WTC11 (cell line): ENCODE measurements around the gene CHMP1A. TPM values are rescaled to one million over a fixed set of nuclear protein-coding genes. Genes with fewer than 3 reads are reported as not detected.

Experiments
- ATAC-seq: fragments of 200-7000 bp; cut with Tn5 transposase; 2 replicates; pipeline ENCODE4 v1.10.0; 2021; ENCODE audit warnings: mild to moderate bottlenecking, moderate library complexity
- CTCF ChIA-PET: fragments of 300-600 bp; sonication (Branson Sonifier 250); formaldehyde crosslinking; loops from one replicate; lab custom pipeline; 2021; ENCODE audit warnings: antibody characterized with exemption; lab: Charles Lee
- POLR2A ChIA-PET: fragments of 350-600 bp; sonication (Branson Sonifier 250); formaldehyde crosslinking; loops from one replicate; lab custom pipeline; 2021; ENCODE audit warnings: antibody characterized with exemption; lab: Charles Lee
- DNase-seq: peaks from one replicate; pipeline ENCODE4 v3.0.0; 2021; ENCODE audit warnings: low spot score
- H3K27ac Mint-ChIP-seq: 2 replicates; pipeline ENCODE4 v1.8.0; 2021; ENCODE audit warnings: mixed read lengths
- H3K27me3 Mint-ChIP-seq: 2 replicates; pipeline ENCODE4 v1.8.0; 2021; ENCODE audit warnings: low read depth, mild to moderate bottlenecking, moderate library complexity, mixed read lengths
- H3K36me3 Mint-ChIP-seq: 2 replicates; pipeline ENCODE4 v1.8.0; 2021; ENCODE audit warnings: mixed read lengths
- H3K4me1 Mint-ChIP-seq: 2 replicates; pipeline ENCODE4 v1.8.0; 2022; ENCODE audit warnings: mixed read lengths
- H3K4me3 Mint-ChIP-seq: 2 replicates; pipeline ENCODE4 v1.8.0; 2021; ENCODE audit warnings: mild to moderate bottlenecking, moderate library complexity, mixed read lengths
- H3K9me3 Mint-ChIP-seq: 2 replicates; pipeline ENCODE4 v1.8.0; 2021; ENCODE audit warnings: mixed read lengths
- ELF4 ChIP-seq: sonication (generic); formaldehyde crosslinking; IDR thresholded peaks from 2 replicates; pipeline ENCODE4 v1.8.1; 2022; ENCODE audit warnings: low read depth, mild to moderate bottlenecking, moderate library complexity, missing genetic modification reagents
- FOXP1 ChIP-seq: sonication (generic); formaldehyde crosslinking; IDR thresholded peaks from 2 replicates; pipeline ENCODE4 v1.8.0; 2022; ENCODE audit warnings: missing genetic modification reagents, mild to moderate bottlenecking, moderate library complexity, borderline replicate concordance
- GTF2I ChIP-seq: fragments of 250-450 bp; sonication (Bioruptor Pico); conservative IDR thresholded peaks from 2 replicates; pipeline ENCODE4 v1.4.0; 2021; ENCODE audit warnings: mild to moderate bottlenecking
- NR1H2 ChIP-seq: sonication (generic); formaldehyde crosslinking; IDR thresholded peaks from 2 replicates; pipeline ENCODE4 v1.9.0; 2021; ENCODE audit warnings: mild to moderate bottlenecking, moderate library complexity, missing genetic modification reagents
- PRRX2 ChIP-seq: fragments of 250-450 bp; sonication (Bioruptor Pico); IDR thresholded peaks from 2 replicates; pipeline ENCODE4 v1.8.0; 2021; ENCODE audit warnings: mild to moderate bottlenecking
- SOX15 ChIP-seq: fragments of 250-450 bp; sonication (Bioruptor Pico); IDR thresholded peaks from 2 replicates; pipeline ENCODE4 v1.9.0; 2021; ENCODE audit warnings: mild to moderate bottlenecking
- TCF7 ChIP-seq: sonication (generic); formaldehyde crosslinking; IDR thresholded peaks from 2 replicates; pipeline ENCODE4 v1.8.0; 2022; ENCODE audit warnings: mild to moderate bottlenecking, low read depth, missing genetic modification reagents, moderate library complexity
- TEAD1 ChIP-seq: sonication (generic); formaldehyde crosslinking; IDR thresholded peaks from 2 replicates; pipeline ENCODE4 v1.8.0; 2022; ENCODE audit warnings: mild to moderate bottlenecking, missing genetic modification reagents
- ZNF232 ChIP-seq: sonication (generic); formaldehyde crosslinking; IDR thresholded peaks from 2 replicates; pipeline ENCODE4 v1.8.0; 2022; ENCODE audit warnings: mild to moderate bottlenecking, missing genetic modification reagents
- ZNF317 ChIP-seq: sonication (generic); formaldehyde crosslinking; IDR thresholded peaks from 2 replicates; pipeline ENCODE4 v1.8.1; 2023; ENCODE audit warnings: low read depth, mild to moderate bottlenecking, moderate library complexity, missing genetic modification reagents, borderline replicate concordance
- total RNA-seq: library from RNA; stranded (reverse); gene quantifications from 3 replicates; pipeline ENCODE4 v1.2.3, GENCODE V29; 2021
- TF ChIP-seq, protein P1 (sequence below): sonication (generic); formaldehyde crosslinking; IDR thresholded peaks from 2 replicates; pipeline ENCODE4 v1.8.1; 2023; ENCODE audit warnings: mild to moderate bottlenecking, missing genetic modification reagents, moderate library complexity
- TF ChIP-seq, protein P2 (sequence below): sonication (generic); formaldehyde crosslinking; IDR thresholded peaks from 2 replicates; pipeline ENCODE4 v1.8.0; 2023; ENCODE audit warnings: mild to moderate bottlenecking, missing genetic modification reagents
- TF ChIP-seq, protein P3 (sequence below): sonication (generic); formaldehyde crosslinking; IDR thresholded peaks from 2 replicates; pipeline ENCODE4 v1.8.0; 2022; ENCODE audit warnings: mild to moderate bottlenecking, missing genetic modification reagents
- TF ChIP-seq, protein P4 (sequence below): sonication (generic); formaldehyde crosslinking; IDR thresholded peaks from 2 replicates; pipeline ENCODE4 v1.8.1; 2023; ENCODE audit warnings: mild to moderate bottlenecking, missing genetic modification reagents
- TF ChIP-seq, protein P5 (sequence below): fragments of 250-450 bp; sonication (Bioruptor Pico); IDR thresholded peaks from 2 replicates; pipeline ENCODE4 v1.9.0; 2021; ENCODE audit warnings: mild to moderate bottlenecking

The CHMP1A gene
- total RNA-seq, 1 experiment from 2014 or later: 76.0 TPM

DNA sequence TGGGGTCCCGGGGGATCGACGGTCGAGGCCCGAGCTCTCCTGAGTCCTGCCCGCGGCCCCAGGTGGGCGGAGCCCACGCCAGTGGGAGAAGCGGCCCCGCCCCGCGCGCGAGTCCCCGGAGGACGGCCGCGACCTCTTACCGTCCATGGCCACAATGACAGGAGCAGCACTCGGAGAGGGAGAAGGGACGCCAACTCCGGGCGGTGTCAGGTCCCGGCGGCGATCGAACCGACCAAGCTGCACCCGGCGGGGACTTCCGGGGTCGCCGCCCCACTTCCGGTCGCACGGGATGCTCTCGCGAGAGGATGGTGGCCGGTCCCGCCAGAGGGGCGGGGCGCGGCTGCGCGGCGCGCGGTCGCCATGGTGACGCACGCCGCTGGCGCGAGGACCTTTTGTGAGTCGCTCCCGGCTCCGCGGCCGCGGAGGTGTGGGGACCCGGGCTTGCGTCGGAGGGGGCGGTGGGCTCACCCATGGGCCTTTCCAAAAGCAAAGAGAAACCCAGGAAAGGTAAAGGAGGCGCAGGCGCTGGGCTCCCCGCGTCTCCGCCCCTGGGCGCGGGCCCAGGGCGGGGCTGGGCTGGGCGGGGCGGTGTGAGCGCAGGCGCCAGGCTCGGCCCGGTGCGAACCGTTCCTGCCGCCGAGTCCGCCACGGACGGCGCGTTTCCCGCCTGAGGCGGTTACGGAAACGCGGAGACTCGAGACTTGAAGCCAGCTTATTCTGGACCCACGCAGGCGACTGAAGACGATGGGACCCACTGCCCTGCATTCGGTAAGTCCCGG lies at the start of gene CHMP1A, which contains the start of gene SPATA33 (continued):
- TF ChIP-seq NR1H2 (CRISPR knock-in tag) (no peak), ZNF232 (CRISPR knock-in tag) (0 out of 2 replicates have a peak, but pooled peaks have one; percentile 9)

DNA sequence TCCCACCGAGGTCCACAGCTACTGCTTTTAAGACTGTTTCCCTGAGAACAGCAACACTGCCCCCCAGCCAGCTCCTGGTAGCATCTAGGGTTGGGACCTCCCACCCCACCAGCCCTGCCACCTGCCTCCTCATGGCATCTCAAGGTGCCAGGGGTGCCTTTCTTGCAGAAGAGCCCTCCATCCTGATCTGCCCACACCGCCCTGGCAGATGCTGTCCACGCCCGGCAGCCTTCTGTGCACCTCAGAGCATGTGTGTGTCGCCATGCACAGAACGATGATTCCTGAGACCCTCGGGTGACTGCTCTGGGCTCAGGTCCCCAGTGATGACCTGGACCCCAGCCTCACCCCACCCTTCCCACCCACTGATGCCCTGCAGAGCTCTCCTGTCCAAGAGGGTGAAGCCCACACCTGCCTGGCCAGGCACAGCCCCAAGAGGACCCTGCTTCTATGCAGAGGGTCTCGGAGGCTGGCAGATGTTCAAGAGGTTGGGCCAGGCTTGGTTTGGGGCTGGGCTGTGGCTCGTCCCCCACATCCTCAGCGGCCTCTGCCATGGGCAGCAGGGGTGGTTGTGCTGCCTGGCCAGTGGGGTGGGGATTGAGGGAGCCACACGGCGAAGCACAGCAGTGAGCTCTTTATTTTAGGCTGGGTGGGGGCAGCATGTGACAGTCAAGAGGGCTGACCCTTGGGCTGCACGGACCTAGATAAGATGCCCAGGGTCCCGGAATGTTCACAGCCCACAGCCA lies 49.2 kb upstream of the CHMP1A start:
- no peaks in the 10 kb centered on the region for H3K36me3 Mint-ChIP-seq
- H3K4me3 Mint-ChIP-seq: peak overlapping the region; percentile 52; the same call in 1 of the 2 replicates
- H3K27me3 Mint-ChIP-seq: peaks cover 40% of the 10 kb centered on the region
- no peak for DNase-seq
- peaks cover 17% of the 10 kb centered on the region for H3K4me1 Mint-ChIP-seq
- no peak for ATAC-seq
- POLR2A ChIA-PET: interaction anchor here (1.0 to 1.4 kb wide), 4 partner anchors 8 to 167 kb away, joined by 3 to 5 read pairs (median 4); partner anchors contain the start of genes TCF25 and VPS9D1
- TF ChIP-seq FOXP1 (CRISPR knock-in tag): 0 out of 2 replicates have a peak, but pooled peaks have one; percentile 4
- TF ChIP-seq GTF2I (CRISPR knock-in tag): no peak
- TF ChIP-seq, all 79 proteins: peak for 1
- CTCF ChIA-PET: interaction anchor here (0.6 to 2.7 kb wide), 36 partner anchors 8 to 376 kb away, joined by 3 to 18 read pairs (median 4); partner anchors contain the start of genes CDK10, CHMP1A, FANCA and SPATA33
- Mint-ChIP-seq H3K9me3 (no peaks in the 10 kb centered on the region), H3K27ac (no peak overlapping the region)

DNA sequence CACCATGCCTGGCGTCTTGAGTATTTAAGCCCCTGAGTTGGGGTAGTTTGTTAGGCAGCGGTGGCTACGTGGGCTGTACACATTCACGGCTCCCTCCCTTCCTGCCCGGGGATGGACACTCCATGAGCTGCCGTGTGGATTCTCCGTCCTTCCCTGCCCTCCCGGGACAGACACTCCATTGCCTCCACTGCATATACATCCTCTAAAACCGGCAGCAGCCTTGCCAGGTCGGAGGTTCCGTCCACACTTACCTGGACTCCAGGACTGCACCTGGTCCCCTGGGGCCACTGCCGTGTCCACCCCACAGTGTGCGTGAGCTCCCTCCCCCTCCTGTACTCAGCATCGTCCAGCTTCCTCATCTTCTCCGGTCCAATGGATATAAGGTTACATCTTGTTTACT lies 47.5 kb upstream of the CHMP1A start:
- TF ChIP-seq, protein P1, sequence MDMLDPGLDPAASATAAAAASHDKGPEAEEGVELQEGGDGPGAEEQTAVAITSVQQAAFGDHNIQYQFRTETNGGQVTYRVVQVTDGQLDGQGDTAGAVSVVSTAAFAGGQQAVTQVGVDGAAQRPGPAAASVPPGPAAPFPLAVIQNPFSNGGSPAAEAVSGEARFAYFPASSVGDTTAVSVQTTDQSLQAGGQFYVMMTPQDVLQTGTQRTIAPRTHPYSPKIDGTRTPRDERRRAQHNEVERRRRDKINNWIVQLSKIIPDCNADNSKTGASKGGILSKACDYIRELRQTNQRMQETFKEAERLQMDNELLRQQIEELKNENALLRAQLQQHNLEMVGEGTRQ (CRISPR knock-in tag): no peak
- TF ChIP-seq, protein P2, sequence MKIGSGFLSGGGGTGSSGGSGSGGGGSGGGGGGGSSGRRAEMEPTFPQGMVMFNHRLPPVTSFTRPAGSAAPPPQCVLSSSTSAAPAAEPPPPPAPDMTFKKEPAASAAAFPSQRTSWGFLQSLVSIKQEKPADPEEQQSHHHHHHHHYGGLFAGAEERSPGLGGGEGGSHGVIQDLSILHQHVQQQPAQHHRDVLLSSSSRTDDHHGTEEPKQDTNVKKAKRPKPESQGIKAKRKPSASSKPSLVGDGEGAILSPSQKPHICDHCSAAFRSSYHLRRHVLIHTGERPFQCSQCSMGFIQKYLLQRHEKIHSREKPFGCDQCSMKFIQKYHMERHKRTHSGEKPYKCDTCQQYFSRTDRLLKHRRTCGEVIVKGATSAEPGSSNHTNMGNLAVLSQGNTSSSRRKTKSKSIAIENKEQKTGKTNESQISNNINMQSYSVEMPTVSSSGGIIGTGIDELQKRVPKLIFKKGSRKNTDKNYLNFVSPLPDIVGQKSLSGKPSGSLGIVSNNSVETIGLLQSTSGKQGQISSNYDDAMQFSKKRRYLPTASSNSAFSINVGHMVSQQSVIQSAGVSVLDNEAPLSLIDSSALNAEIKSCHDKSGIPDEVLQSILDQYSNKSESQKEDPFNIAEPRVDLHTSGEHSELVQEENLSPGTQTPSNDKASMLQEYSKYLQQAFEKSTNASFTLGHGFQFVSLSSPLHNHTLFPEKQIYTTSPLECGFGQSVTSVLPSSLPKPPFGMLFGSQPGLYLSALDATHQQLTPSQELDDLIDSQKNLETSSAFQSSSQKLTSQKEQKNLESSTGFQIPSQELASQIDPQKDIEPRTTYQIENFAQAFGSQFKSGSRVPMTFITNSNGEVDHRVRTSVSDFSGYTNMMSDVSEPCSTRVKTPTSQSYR (CRISPR knock-in tag): no peak
- TF ChIP-seq SOX15 (CRISPR knock-in tag): no peak
- TF ChIP-seq, protein P3, sequence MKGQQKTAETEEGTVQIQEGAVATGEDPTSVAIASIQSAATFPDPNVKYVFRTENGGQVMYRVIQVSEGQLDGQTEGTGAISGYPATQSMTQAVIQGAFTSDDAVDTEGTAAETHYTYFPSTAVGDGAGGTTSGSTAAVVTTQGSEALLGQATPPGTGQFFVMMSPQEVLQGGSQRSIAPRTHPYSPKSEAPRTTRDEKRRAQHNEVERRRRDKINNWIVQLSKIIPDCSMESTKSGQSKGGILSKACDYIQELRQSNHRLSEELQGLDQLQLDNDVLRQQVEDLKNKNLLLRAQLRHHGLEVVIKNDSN (CRISPR knock-in tag): no peak
- TF ChIP-seq, protein P4, sequence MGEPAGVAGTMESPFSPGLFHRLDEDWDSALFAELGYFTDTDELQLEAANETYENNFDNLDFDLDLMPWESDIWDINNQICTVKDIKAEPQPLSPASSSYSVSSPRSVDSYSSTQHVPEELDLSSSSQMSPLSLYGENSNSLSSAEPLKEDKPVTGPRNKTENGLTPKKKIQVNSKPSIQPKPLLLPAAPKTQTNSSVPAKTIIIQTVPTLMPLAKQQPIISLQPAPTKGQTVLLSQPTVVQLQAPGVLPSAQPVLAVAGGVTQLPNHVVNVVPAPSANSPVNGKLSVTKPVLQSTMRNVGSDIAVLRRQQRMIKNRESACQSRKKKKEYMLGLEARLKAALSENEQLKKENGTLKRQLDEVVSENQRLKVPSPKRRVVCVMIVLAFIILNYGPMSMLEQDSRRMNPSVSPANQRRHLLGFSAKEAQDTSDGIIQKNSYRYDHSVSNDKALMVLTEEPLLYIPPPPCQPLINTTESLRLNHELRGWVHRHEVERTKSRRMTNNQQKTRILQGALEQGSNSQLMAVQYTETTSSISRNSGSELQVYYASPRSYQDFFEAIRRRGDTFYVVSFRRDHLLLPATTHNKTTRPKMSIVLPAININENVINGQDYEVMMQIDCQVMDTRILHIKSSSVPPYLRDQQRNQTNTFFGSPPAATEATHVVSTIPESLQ (CRISPR knock-in tag): no peak
- POLR2A ChIA-PET: no interaction called here
- ATAC-seq: no peak
- Mint-ChIP-seq H3K4me1 (peaks cover 18% of the 10 kb centered on the region), H3K36me3 (no peaks in the 10 kb centered on the region), H3K4me3 (no peak overlapping the region), H3K27me3 (peaks cover 40% of the 10 kb centered on the region), H3K9me3 (no peaks in the 10 kb centered on the region), H3K27ac (no peak overlapping the region; the same call in 1 of the 2 replicates)
- CTCF ChIA-PET: interaction anchor here (0.7 to 2.7 kb wide), 10 partner anchors 9 to 219 kb away, joined by 3 to 17 read pairs (median 6); partner anchors contain the start of genes FANCA, SPIRE2 and VPS9D1
- DNase-seq: no peak

DNA sequence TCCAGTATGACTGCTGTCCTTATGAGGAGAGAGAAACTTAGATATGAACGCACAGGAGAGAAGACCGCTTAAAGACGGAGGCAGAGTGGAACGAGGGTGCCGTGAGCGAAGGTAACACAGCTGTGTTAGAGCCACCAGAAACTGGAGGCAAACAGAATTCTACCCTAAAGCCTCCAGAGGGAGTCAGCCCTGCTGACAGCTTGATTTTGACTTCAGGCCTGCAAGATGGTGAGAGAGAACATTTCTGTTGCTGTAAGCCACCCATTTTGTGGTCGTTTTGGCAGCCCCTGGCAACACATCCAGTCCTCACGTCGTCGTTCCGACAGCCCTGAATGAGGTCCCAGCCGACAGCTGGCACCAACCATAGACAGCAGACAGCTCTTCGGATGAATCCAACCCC lies 46.8 kb upstream of the CHMP1A start:
- Mint-ChIP-seq H3K4me3 (no peak overlapping the region), H3K27me3 (peaks cover 37% of the 10 kb centered on the region), H3K4me1 (peaks cover 19% of the 10 kb centered on the region), H3K9me3 (no peaks in the 10 kb centered on the region), H3K36me3 (peaks cover under 1% of the 10 kb centered on the region; the same call in 1 of the 2 replicates), H3K27ac (no peak overlapping the region)
- ChIA-PET CTCF (interaction anchor here (0.7 to 1.0 kb wide), 4 partner anchors 97 to 219 kb away, joined by 3 to 5 read pairs (median 4); partner anchors contain the start of gene TUBB3), POLR2A (interaction anchor here (0.6 kb wide), 1 partner anchor 37 kb away, joined by 3 read pairs; no protein-coding TSS in a partner anchor)
- ATAC-seq (no peak), DNase-seq (no peak)
- TF ChIP-seq TCF7: no peak
- TF ChIP-seq, protein P5, sequence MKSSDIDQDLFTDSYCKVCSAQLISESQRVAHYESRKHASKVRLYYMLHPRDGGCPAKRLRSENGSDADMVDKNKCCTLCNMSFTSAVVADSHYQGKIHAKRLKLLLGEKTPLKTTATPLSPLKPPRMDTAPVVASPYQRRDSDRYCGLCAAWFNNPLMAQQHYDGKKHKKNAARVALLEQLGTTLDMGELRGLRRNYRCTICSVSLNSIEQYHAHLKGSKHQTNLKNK (CRISPR knock-in tag): no peak
- TF ChIP-seq TEAD1 (CRISPR knock-in tag): no peak
- no peak for TF ChIP-seq PRRX2 (CRISPR knock-in tag)
- TF ChIP-seq ZNF317 (CRISPR knock-in tag): no peak
- no peak for TF ChIP-seq ELF4 (CRISPR knock-in tag)
